GM21528 (cell line): ENCODE measurements around the gene IFNA5.

Experiments
- ATAC-seq: cut with Tn5 transposase; IDR thresholded peaks from one replicate; pipeline ENCODE4 v1.9.1; 2021; ENCODE audit warnings: mild to moderate bottlenecking, moderate library complexity; ENCODE audit not compliant: unreplicated experiment, low FRiP score

Gene IFNA5

DNA sequence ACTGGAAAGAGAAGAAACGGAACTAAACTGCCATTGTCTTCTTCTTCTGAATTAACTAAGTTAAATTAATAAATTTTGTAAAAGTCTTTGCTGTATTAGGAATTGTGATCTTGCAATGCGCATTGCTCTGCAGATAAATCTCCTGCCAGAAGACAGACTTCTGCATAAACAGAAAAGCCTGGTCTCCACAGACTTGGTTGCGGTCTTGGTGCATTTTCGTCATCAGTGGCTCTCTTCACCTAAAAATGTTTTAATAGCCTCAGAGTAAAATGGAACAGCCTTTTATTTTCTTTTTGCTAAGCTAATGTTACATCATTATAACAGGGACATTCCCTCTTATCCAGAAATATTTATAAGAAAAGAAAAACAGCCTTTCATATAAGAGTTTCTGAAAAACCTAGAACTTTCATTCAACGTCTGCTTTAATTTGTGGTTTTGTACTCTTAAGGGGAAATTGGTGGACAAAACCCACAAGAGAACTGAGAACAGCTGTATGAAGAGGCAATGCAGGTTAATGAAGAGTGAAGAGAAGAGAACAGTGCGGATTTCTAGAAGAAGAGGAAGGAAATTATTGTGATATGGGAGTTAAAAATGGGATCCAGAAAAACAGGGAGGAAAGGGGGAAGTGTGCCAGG, 10.1 kb downstream of the IFNA5 start:
- no peak for ATAC-seq

DNA sequence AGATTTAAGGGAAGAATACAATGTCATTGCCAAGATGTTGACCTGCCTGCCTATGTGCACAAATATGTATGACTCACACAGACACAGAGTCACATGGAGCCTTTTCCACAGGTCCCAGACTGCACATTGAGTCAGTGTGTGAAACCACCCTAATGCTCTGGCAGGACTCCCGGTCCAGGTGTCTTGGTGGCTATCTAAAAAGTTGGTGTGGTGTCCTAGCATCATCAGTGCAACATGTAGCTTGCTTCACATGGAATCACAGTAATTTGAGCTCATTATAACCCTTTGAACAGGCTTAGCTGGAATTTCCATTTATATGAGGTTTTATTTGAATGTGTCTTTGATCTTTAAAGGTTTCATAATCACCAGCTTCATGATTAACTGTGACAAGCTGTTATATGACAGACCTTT, 10.7 kb downstream of the IFNA5 start:
- no peak for ATAC-seq

DNA sequence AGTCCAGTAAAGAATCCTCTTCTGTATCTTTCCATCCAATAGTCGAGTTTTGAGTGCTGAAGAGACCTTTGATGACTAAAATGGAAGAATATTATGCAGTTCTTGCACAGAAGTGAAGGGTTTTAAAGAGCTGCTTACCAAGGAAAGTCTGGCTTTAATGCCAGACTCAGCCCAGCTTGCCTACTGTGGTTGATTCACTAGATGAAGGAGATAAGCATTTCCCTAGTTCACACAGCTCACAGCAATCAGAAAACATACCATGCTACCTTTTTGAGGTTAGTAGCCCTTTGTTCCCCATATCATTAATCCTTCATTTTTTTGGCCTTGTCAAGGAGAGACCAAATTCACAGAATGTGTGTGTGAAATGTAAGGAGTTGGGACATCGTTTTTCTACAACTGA, 15.3 kb downstream of the IFNA5 start:
- ATAC-seq, result no peak

DNA sequence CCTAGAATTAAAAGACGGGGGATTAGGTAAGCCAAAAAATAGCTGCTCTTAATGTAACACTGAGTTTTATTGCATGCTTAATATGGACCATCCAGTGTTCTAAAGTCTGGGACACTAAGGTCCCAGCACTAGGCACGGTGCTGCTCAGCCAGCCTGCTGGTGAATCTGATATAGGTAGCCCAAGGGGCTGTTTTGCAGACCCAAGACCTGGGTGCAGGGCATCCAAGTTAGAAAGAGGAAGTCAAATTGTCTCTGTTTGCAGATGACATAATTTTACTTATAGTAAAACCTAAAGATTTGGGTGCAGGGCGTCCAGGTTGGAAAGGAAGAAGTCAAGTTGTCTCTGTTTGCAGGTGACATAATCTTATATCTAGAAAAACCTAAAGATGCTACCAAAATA, 17.8 kb downstream of the IFNA5 start:
- no peak for ATAC-seq

DNA sequence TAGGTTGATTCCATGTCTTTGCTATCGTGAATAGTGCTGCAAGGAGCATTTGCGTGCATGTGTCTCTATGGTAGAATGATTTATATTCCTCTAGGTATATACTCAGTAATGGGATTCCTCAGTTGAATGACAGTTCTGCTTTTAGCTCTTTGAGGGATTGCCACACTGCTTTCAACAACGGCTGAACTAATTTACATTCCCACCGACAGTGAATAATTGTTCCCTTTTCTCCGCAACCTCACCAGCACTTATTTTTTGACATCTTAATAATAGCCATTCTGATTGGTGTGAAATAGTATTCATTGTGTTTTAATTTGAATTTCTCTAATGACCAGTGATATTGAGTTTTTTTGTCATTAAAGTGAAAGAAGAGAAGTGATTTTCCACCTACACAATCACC, 18.5 kb downstream of the IFNA5 start:
- no peak for ATAC-seq

DNA sequence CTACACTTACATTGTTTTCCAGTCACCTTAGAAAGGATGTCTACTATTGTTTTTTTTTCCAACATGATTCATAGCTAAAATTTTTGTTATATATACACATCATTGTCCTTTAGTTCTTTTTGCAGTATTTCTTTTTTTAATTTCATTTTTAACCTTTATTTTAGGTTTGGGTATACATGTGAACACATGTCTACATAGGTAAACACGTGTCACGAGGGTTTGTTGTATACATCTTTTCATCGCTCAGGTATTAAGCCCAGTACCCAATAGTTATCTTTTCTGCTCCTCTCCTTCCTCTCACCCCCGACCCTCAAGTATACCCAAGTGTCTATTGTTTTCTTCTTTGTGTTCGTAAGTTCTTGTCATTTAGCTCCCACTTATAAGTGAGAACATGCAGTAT, 19.0 kb downstream of the IFNA5 start:
- no peak for ATAC-seq

DNA sequence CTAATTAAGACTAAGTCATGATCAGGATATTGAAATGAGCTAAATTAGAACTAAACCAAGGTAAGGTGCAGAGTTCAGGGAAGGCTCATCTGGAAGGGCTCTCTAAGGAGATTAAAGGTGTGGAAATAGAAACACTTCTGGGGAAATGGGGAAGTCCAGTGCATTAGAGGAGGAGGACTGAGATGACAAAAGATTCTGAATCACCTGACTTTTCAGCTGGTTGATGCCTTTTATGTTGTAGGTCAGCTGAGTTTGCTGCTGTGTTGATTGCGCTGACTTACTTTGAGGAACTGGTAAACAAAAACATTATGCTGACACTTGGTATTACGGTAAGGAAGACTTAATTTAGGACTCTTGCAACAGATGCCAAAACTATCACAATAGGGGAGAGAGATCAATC, 23.8 kb downstream of the IFNA5 start:
- no peak for ATAC-seq

DNA sequence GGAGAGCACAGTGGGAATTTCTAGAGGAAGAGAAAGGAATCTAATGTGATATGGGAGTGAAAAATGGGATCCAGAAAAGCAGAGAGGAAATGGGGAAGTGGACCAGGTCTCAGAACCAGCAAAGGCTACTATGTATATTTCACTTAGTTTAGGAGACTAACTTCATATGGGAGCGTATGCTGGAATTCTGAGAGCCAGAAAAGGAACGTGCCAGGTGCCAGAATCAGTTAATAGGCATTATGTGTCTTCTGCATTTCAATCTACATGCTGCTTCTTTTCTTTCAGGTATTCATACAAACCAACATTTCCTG, 36.8 kb downstream of the IFNA5 start:
- no peak for ATAC-seq

DNA sequence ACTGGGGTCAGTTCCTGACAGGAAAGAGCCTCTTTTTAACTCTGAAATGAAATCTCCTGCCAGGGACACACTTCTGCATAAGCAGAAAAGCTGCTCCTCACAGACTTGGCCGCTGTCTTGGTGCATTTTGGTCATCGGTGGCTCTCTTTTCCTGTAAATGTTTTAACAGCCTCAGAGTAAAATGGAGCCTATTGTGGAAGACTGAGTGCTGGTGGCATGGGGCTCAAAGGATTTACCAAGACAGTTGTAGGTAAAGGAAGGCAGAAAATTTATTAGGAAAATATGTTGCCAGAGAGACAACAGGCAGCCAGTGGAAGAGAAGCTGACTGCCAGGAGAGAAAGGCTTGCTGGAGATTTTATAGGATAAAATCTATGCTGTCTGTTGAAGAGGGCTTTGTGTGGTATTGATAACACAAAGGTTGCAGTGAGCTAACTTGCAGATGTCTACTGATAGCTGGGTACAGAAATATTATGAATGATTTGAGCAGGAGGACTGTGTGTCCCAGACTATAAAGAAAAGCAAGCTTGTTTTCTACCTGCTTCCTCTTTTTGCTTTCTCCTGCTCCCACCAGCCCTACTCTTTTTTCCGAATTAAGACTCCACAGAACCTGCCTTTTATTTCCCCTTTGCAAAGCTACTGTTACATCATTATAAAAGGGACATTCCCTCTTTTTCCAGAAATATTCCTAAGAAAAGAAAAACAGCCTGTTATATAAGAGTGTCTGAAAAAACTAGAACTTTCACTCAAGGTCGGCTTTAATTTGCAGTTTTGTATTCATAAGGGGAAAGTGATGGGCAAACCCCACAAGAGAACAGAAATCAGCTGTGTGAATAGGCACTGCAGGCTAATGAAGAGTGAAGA, 37.4 kb downstream of the IFNA5 start:
- ATAC-seq, result no peak

DNA sequence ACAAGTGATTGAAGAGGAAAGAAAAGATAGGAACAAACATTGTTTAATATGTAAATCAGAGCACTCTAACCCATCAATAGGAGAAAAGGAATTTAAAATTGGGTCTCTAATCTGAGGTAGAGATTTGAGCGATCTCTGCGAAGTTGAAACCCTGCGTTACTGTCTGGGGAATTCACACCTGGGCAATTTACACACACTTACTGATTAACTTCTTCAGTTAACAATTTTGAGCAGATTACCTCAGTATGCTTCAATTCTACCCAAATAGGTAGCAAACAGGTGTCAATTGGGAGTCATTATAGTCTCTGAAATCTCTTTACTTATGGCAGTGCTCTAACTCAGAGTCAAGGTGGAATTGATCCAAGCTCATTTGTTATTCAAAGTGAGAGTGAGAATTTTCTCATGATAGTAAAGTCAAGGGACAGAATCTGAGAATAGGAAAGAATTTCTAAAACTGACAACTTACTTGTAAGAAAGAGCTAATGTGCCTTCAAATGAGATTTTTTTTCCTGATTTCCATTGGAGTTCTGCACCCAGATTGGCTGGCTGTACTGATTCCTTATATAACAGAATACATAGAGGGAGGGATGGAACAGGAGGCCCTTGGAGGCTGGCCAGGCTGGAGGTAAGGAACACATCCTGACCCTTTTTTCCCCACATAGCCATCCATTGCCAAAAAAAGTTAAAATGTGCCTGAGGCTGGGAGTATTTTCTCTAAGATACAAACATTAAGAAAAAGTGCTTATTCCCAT, 38.2 kb downstream of the IFNA5 start:
- ATAC-seq, result no peak

DNA sequence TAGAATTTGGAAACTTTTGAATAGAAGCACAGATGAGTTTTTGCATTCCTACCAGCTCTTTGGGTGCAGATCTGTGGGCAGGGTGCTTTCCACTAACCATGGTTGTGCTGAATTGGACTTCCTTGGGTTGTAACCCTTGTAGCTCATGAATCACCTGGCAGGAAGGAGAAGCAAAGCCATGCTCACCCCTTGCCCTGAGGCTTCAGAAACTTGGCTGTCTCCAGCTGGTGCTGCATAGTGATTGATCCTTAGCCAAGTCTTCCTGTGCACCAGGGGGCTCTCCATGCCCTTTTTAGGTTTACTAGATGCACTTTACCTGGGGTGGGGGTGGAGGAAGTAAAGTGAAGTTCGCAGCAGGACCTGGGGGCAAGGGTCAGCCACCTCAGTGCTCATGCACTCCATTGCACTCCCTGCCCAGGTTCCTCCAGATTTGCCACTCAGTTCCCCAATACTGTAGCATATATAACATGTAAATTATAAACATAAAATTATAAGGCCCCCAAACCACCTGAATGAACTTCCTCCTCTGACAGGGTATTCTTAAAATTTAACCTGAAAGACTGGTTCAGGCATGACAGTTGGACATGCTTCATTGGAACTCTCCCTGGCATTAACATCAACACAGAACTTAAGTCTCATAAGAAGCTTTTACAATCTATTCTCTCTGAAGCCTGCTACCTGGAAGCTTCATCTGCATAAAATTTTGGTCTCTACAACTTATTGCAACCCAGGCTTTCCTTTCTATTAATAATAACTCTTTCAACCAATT, 39.5 kb downstream of the IFNA5 start:
- ATAC-seq, result no peak

DNA sequence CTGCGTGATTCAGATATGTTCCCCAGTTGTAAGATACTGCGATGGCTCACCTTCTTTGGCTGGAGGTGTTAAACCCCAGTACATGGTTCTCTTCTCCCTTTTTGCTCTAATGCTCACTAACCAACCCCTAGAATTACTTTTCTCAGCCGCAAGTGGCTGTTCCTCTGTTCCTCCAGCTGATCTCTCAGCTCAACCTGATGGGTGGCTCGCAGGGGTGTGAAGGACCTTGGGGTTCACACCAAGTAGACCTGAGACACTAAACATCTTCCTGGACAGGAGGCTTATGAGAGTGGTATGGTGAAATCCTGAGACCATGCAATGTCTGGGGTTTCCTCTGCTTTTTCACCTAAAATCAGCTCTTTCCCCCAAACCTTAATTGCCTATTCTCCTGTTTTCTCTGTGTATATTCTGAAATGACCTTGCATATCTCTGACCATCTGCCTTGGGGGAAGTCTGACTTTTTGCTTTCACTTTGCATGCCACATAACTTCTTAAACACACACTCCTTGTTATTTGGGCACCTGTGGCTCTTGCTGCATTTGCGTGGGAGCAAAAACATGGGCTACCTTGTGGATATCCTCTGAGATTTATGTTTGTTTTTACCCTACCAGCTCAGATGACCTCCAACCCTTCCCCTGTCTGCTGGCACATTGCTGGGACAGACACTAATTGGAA, 49.4 kb downstream of the IFNA5 start:
- no peak for ATAC-seq
